ENCODE data around the gene PPP2R5C.

PPP2R5C gene

DNA sequence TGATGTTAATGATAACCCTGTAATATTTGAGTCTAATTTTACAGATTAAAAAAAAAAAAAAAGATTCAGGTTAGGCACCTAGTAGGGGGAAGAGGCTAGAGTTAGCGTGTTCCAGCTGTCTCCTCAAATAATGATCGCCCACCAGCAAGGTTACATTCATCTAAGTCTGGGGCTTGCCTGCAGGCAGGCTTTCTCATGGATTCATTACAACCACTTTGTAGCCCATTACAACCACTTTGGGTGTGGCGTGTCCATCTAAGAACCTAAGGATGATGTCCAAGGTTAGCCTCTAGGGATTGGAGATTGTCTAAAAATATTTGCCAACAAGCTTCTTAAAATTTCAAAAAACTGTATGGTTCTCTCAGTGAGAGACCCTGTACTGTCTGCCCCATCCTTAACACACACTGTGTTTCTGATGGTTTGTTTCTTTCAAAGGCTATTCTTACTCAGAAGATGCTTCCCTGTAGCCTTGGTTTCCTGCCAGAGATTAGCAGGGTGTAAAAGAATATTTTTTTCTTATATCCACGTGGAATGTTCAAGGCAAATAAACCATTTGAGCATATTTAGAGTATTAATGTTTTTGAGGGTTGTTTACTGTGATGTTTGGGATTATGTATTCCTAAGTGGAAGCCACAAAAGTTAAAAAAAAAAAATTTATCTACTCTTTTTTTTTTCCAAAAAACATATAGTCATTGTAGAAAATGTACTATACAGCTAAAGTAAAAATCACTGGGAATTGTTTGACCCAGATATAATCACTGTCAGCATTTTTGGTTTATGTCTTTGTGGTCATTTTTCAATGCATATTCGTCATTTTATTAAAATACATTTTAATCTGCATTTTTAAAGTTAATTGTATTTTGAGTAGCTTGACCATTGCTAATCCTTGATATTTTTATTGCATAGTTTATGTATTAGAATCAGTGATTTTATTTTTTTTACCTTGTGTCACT, 204.5 kb downstream of the PPP2R5C start:
- no peaks in the 10 kb centered on the region for H3K9me3 ChIP-seq (ENCODE audit: control insufficient read depth, insufficient read depth, low read length)
- H3F3A ChIP-seq (ENCODE audit: control insufficient read depth, insufficient read depth), result peaks cover 10% of the 10 kb centered on the region
- H3K9me2 ChIP-seq (replicated peaks; ENCODE audit: control insufficient read depth, low read length), result no peaks in the 10 kb centered on the region
- peaks cover 6% of the 10 kb centered on the region for H4K20me1 ChIP-seq (ENCODE audit: control insufficient read depth, insufficient read depth, low read depth, low read length)
- H3K4me2 ChIP-seq (ENCODE audit: low read length), result peak overlapping the region; percentile 96
- peak overlapping the region; percentile 92 for H3K4me3 ChIP-seq (ENCODE audit: low read length)
- peaks cover 67% of the 10 kb centered on the region for H3K79me2 ChIP-seq (ENCODE audit: control insufficient read depth, low read length)
- TF ChIP-seq, protein P1, sequence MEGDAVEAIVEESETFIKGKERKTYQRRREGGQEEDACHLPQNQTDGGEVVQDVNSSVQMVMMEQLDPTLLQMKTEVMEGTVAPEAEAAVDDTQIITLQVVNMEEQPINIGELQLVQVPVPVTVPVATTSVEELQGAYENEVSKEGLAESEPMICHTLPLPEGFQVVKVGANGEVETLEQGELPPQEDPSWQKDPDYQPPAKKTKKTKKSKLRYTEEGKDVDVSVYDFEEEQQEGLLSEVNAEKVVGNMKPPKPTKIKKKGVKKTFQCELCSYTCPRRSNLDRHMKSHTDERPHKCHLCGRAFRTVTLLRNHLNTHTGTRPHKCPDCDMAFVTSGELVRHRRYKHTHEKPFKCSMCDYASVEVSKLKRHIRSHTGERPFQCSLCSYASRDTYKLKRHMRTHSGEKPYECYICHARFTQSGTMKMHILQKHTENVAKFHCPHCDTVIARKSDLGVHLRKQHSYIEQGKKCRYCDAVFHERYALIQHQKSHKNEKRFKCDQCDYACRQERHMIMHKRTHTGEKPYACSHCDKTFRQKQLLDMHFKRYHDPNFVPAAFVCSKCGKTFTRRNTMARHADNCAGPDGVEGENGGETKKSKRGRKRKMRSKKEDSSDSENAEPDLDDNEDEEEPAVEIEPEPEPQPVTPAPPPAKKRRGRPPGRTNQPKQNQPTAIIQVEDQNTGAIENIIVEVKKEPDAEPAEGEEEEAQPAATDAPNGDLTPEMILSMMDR (IDR thresholded peaks at IDR 0.05; ENCODE audit: low read depth, low read length, poor library complexity, severe bottlenecking), result no peak
- TF ChIP-seq EZH2phosphoT487 (IDR thresholded peaks at IDR 0.05; ENCODE audit: borderline replicate concordance, low read length), result no peak
- H3K27me3 ChIP-seq (ENCODE audit: control insufficient read depth, low read length), result no peaks in the 10 kb centered on the region
- peak overlapping the region; percentile 62 for H3K27ac ChIP-seq (ENCODE audit: low read depth, low read length)
- H3K36me3 ChIP-seq (ENCODE audit: control insufficient read depth, low read length), result peaks cover 24% of the 10 kb centered on the region
- peaks cover 61% of the 10 kb centered on the region for H3K4me1 ChIP-seq (ENCODE audit: control insufficient read depth, low read length)

DNA sequence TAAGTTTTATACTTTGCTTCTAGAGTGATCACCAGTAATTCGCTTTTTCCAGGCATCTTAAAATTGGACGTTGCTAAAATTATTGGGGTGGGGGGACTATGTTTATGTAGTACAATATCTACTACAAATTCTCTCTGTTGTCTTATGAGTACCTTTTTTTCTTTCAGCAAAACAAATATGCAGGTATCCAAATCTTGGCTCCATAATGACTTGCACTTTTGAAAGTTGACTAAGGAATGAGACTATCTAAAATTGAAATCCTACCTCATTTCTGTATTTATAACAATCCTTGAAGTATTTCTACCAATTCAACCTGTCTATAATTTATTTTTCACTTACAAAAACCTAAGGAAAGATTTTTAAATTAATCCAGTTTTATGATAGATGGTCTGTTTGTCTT, 205.2 kb downstream of the PPP2R5C start:
- Histone ChIP-seq H3K4me2 (ENCODE audit: low read length) (peak overlapping the region; percentile 96), H3K9me2 (replicated peaks; ENCODE audit: control insufficient read depth, low read length) (no peaks in the 10 kb centered on the region), H3K9me3 (ENCODE audit: control insufficient read depth, insufficient read depth, low read length) (no peaks in the 10 kb centered on the region), H3K27me3 (ENCODE audit: control insufficient read depth, low read length) (no peaks in the 10 kb centered on the region), H3K4me3 (ENCODE audit: low read length) (peak overlapping the region; percentile 92), H3K4me1 (ENCODE audit: control insufficient read depth, low read length) (peaks cover 65% of the 10 kb centered on the region), H3F3A (ENCODE audit: control insufficient read depth, insufficient read depth) (peaks cover 10% of the 10 kb centered on the region), H3K79me2 (ENCODE audit: control insufficient read depth, low read length) (peaks cover 74% of the 10 kb centered on the region), H4K20me1 (ENCODE audit: control insufficient read depth, insufficient read depth, low read depth, low read length) (peaks cover 6% of the 10 kb centered on the region), H3K36me3 (ENCODE audit: control insufficient read depth, low read length) (peaks cover 25% of the 10 kb centered on the region), H3K27ac (ENCODE audit: low read depth, low read length) (peak overlapping the region; percentile 62)
- TF ChIP-seq, protein P1 (IDR thresholded peaks at IDR 0.05; ENCODE audit: low read depth, low read length, poor library complexity, severe bottlenecking), result no peak
- TF ChIP-seq EZH2phosphoT487 (IDR thresholded peaks at IDR 0.05; ENCODE audit: borderline replicate concordance, low read length), result no peak

DNA sequence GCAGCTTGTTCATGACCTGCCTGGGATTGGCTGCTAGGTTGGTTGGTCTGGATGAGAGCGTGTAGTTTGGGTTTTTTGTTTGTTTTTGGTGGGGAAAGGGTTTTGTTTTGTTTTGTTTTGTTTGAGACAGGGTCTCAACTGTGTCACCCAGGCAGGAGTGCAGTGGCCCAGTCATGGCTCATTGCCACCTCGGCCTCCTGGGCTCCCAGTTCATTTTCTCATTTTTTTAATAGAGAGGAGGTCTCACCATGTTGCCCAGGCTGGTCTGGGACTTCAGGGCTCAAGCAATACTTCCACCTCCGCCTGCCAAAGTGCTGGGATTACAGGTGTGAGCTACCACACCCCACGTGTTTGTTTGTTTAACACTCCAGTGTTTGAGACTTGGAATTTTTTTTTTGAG, 206.7 kb downstream of the PPP2R5C start:
- peaks cover 73% of the 10 kb centered on the region for H3K4me1 ChIP-seq (ENCODE audit: control insufficient read depth, low read length)
- H3K27me3 ChIP-seq (ENCODE audit: control insufficient read depth, low read length), result no peaks in the 10 kb centered on the region
- TF ChIP-seq, protein P1 (IDR thresholded peaks at IDR 0.05; ENCODE audit: low read depth, low read length, poor library complexity, severe bottlenecking), result no peak
- no peak for TF ChIP-seq EZH2phosphoT487 (IDR thresholded peaks at IDR 0.05; ENCODE audit: borderline replicate concordance, low read length)
- H3K79me2 ChIP-seq (ENCODE audit: control insufficient read depth, low read length), result peaks cover 88% of the 10 kb centered on the region
- H3K27ac ChIP-seq (ENCODE audit: low read depth, low read length), result peak overlapping the region; percentile 93
- no peaks in the 10 kb centered on the region for H3K9me3 ChIP-seq (ENCODE audit: control insufficient read depth, insufficient read depth, low read length)
- H3K4me2 ChIP-seq (ENCODE audit: low read length), result peak overlapping the region; percentile 96
- H4K20me1 ChIP-seq (ENCODE audit: control insufficient read depth, insufficient read depth, low read depth, low read length), result peaks cover 6% of the 10 kb centered on the region
- no peaks in the 10 kb centered on the region for H3K9me2 ChIP-seq (replicated peaks; ENCODE audit: control insufficient read depth, low read length)
- H3F3A ChIP-seq (ENCODE audit: control insufficient read depth, insufficient read depth), result peaks cover 10% of the 10 kb centered on the region
- H3K36me3 ChIP-seq (ENCODE audit: control insufficient read depth, low read length), result peaks cover 35% of the 10 kb centered on the region
- H3K4me3 ChIP-seq (ENCODE audit: low read length), result peak overlapping the region; percentile 71

Measured in DOHH2 (cell line).